SK-N-MC (cell line): ENCODE results near the gene TDO2.

ENCODE experiments used
- FOXP2 ChIP-seq: optimal IDR thresholded peaks from 2 replicates; pipeline ENCODE3; 2011; ENCODE audit warnings: mild to moderate bottlenecking, moderate library complexity; ENCODE audit not compliant: insufficient read depth; ENCODE audit errors: extremely low read length, control extremely low read depth
- POLR2AphosphoS5 ChIP-seq: IDR thresholded peaks from 2 replicates; pipeline ENCODE4 v1.6.1; 2012; ENCODE audit warnings: mild to moderate bottlenecking, low read depth, low read length, borderline replicate concordance

GRCh38 chr4:155875878-155876277 lies 27.6 kb upstream of the TDO2 start:
- TF ChIP-seq POLR2AphosphoS5 (no peak), FOXP2 (no peak)
